Endothelial cell (in vitro differentiated cells): ENCODE data around the gene PER3. TPM values are rescaled to one million over a fixed set of nuclear protein-coding genes. Genes with fewer than 3 reads are reported as not detected.
A peak's percentile ranks its signal among the peaks of the same experiment; 100 is the strongest.

ENCODE experiments used
- DNase-seq: peaks from one replicate; pipeline ENCODE4 v3.0.0; 2021; ENCODE audit warnings: low spot score
- H3K27ac Mint-ChIP-seq: one replicate; pipeline ENCODE4 v1.8.0; 2021; ENCODE audit warnings: mixed read lengths, inconsistent platforms; ENCODE audit not compliant: unreplicated experiment
- H3K27me3 Mint-ChIP-seq: one replicate; pipeline ENCODE4 v1.8.0; 2021; ENCODE audit warnings: mild to moderate bottlenecking, moderate library complexity, mixed read lengths, inconsistent platforms; ENCODE audit not compliant: unreplicated experiment
- H3K36me3 Mint-ChIP-seq: one replicate; pipeline ENCODE4 v1.8.0; 2021; ENCODE audit warnings: mild to moderate bottlenecking, low read depth, mixed read lengths, inconsistent platforms; ENCODE audit not compliant: unreplicated experiment
- H3K4me1 Mint-ChIP-seq: one replicate; pipeline ENCODE4 v1.8.0; 2021; ENCODE audit warnings: mild to moderate bottlenecking, mixed read lengths, inconsistent platforms; ENCODE audit not compliant: unreplicated experiment
- H3K4me3 Mint-ChIP-seq: one replicate; pipeline ENCODE4 v1.8.0; 2021; ENCODE audit warnings: mild to moderate bottlenecking, mixed read lengths, inconsistent platforms; ENCODE audit not compliant: unreplicated experiment
- H3K9me3 Mint-ChIP-seq: one replicate; pipeline ENCODE4 v1.8.0; 2021; ENCODE audit warnings: mixed read lengths, inconsistent platforms; ENCODE audit not compliant: unreplicated experiment
- CTCF ChIP-seq: fragments of 200-600 bp; sonication (generic); IDR thresholded peaks from one replicate; pipeline ENCODE4 v1.5.0; 2021; ENCODE audit warnings: antibody characterized with exemption; ENCODE audit not compliant: unreplicated experiment
- total RNA-seq: library from RNA; stranded (reverse); fragmentation: NEBNext Ultra II Directional; extraction: Animal tissue kit (Norgen Biotek cat#: 25700); gene quantifications from one replicate; pipeline ENCODE4 v1.2.1, GENCODE V29; 2021; ENCODE audit not compliant: unreplicated experiment

PER3 gene
- total RNA-seq, 1 donor from 2014 or later = 2.8 TPM

- H3K4me1 Mint-ChIP-seq = peaks cover 4% of the 10 kb centered on the region
Observed at GRCh38 chr1:7767176-7767575, 16.9 kb upstream of the PER3 start.

GRCh38 chr1:7768583-7768982, 15.5 kb upstream of the PER3 start:
- no peaks in the 10 kb centered on the region for H3K27me3 Mint-ChIP-seq
- no peak for TF ChIP-seq CTCF
- no peak overlapping the region for H3K4me3 Mint-ChIP-seq
- H3K27ac Mint-ChIP-seq = no peak overlapping the region
- no peak for DNase-seq
- H3K4me1 Mint-ChIP-seq = peaks cover 8% of the 10 kb centered on the region
- no peaks in the 10 kb centered on the region for H3K9me3 Mint-ChIP-seq
- no peaks in the 10 kb centered on the region for H3K36me3 Mint-ChIP-seq

More at GRCh38 chr1:7767176-7767575, 16.9 kb upstream of the PER3 start:
- Mint-ChIP-seq H3K27ac (no peak overlapping the region), H3K27me3 (no peaks in the 10 kb centered on the region), H3K9me3 (no peaks in the 10 kb centered on the region), H3K36me3 (no peaks in the 10 kb centered on the region), H3K4me3 (no peak overlapping the region)
- TF ChIP-seq CTCF = no peak
- no peak for DNase-seq

- Mint-ChIP-seq H3K36me3 (peaks cover 5% of the 10 kb centered on the region), H3K9me3 (no peaks in the 10 kb centered on the region), H3K27me3 (no peaks in the 10 kb centered on the region), H3K27ac (no peak overlapping the region), H3K4me1 (peaks cover 8% of the 10 kb centered on the region), H3K4me3 (no peak overlapping the region)
- no peak for TF ChIP-seq CTCF
- no peak for DNase-seq
Observed at GRCh38 chr1:7769673-7770412, 14.2 kb upstream of the PER3 start.

- Mint-ChIP-seq H3K9me3 (no peaks in the 10 kb centered on the region), H3K4me3 (peak overlapping the region; percentile 91), H3K36me3 (peaks cover 5% of the 10 kb centered on the region), H3K4me1 (peaks cover 8% of the 10 kb centered on the region), H3K27me3 (no peaks in the 10 kb centered on the region), H3K27ac (peak overlapping the region; percentile 71)
- TF ChIP-seq CTCF = no peak
- no peak for DNase-seq
Observed at GRCh38 chr1:7770669-7770996, 13.5 kb upstream of the PER3 start.

GRCh38 chr1:7770997-7771822, 12.9 kb upstream of the PER3 start, which contains the start of gene VAMP3:
VAMP3 (plus strand) TSS chr1:7771296; CDS start chr1:7771384, 88 bp downstream.
- no peak for TF ChIP-seq CTCF
- H3K36me3 Mint-ChIP-seq = peaks cover 5% of the 10 kb centered on the region
- H3K4me1 Mint-ChIP-seq = peaks cover 8% of the 10 kb centered on the region
- no peaks in the 10 kb centered on the region for H3K9me3 Mint-ChIP-seq
- peak within 1 kb of the TSS; percentile 83 for H3K27ac Mint-ChIP-seq
- peak within 1 kb of the TSS; percentile 96 for H3K4me3 Mint-ChIP-seq
- peak; percentile 88 for DNase-seq
- H3K27me3 Mint-ChIP-seq = no peaks in the 10 kb centered on the region
